Fibroblast of lung (primary cell): ENCODE data around the gene METTL8. TPM values are rescaled to one million over a fixed set of nuclear protein-coding genes. Genes with fewer than 3 reads are reported as not detected.

Source experiments
- DNase-seq, 2 donors: peaks; one replicate each; pipeline versions ENCODE4 v3.0.0 to v3.0.0-alpha.2; 2010; ENCODE audit warnings: low read depth in 2 of 2
- H2AFZ ChIP-seq: 2 replicates; pipeline ENCODE4 v1.5.1; 2012; ENCODE audit warnings: low read length, control low read depth, inconsistent platforms
- H3K27ac ChIP-seq: 2 replicates; pipeline ENCODE4 v1.5.1; 2011; ENCODE audit warnings: low read length, control low read depth; ENCODE audit not compliant: insufficient read depth
- H3K27me3 ChIP-seq: 2 replicates; pipeline ENCODE4 v1.5.1; 2011; ENCODE audit warnings: mild to moderate bottlenecking, low read length; ENCODE audit not compliant: control insufficient read depth, insufficient read depth
- H3K36me3 ChIP-seq: 2 replicates; pipeline ENCODE4 v1.5.1; 2011; ENCODE audit warnings: low read length; ENCODE audit not compliant: control insufficient read depth, insufficient read depth
- H3K4me1 ChIP-seq: 2 replicates; pipeline ENCODE4 v1.5.1; 2011; ENCODE audit warnings: low read length; ENCODE audit not compliant: control insufficient read depth, insufficient read depth; ENCODE audit errors: extremely low read depth
- H3K4me2 ChIP-seq: 2 replicates; pipeline ENCODE4 v1.5.1; 2011; ENCODE audit warnings: low read length, control low read depth; ENCODE audit not compliant: insufficient read depth; ENCODE audit errors: extremely low read depth
- H3K4me3 ChIP-seq, 4 experiments: fragments of 200-600 bp in 1 of 4; sonication (generic) in 1 of 4; replicated peaks in 1 of 4; 2 replicates each; pipeline ENCODE4 v1.5.1; 2011 to 2016; ENCODE audit warnings: low read length in 4 of 4, low read depth in 3 of 4, mild to moderate bottlenecking in 3 of 4, control low read depth in 2 of 4, inconsistent platforms in 1 of 4, mixed read lengths in 1 of 4; ENCODE audit not compliant: insufficient read depth in 1 of 4; ENCODE audit errors: control extremely low read depth in 1 of 4
- H3K79me2 ChIP-seq: 2 replicates; pipeline ENCODE4 v1.5.1; 2012; ENCODE audit warnings: mild to moderate bottlenecking, low read length, inconsistent platforms; ENCODE audit not compliant: control insufficient read depth, insufficient read depth
- H3K9ac ChIP-seq: 2 replicates; pipeline ENCODE4 v1.5.1; 2011; ENCODE audit warnings: mild to moderate bottlenecking, low read length, control low read depth; ENCODE audit not compliant: insufficient read depth
- H3K9me3 ChIP-seq: 2 replicates; pipeline ENCODE4 v1.5.1; 2012; ENCODE audit warnings: low read depth, low read length; ENCODE audit not compliant: control insufficient read depth, insufficient read depth
- H4K20me1 ChIP-seq: 2 replicates; pipeline ENCODE4 v1.5.1; 2011; ENCODE audit warnings: low read length; ENCODE audit not compliant: control insufficient read depth, insufficient read depth; ENCODE audit errors: extremely low read depth
- CTCF ChIP-seq, 2 donors: IDR thresholded peaks in 1 of 2; conservative IDR thresholded peaks in 1 of 2; 1 replicate in 1 of 2; 2 replicates in 1 of 2; pipeline ENCODE4 v1.5.1; 2011 to 2012; ENCODE audit warnings: low read length in 2 of 2, control low read depth in 1 of 2, inconsistent platforms in 1 of 2, low read depth in 1 of 2, mild to moderate bottlenecking in 1 of 2
- EZH2 ChIP-seq: IDR thresholded peaks from 2 replicates; pipeline ENCODE4 v1.5.1; 2012; ENCODE audit warnings: low read length, control low read depth, mild to moderate bottlenecking; ENCODE audit errors: missing control alignments
- polyA plus RNA-seq, 2 donors: library from polyadenylated mRNA; depleted of rRNA in 1 of 2; stranded (reverse) in 1 of 2; unstranded in 1 of 2; fragments of >200 nt; gene quantifications; 2 replicates each; pipeline ENCODE4 v1.2.1, GENCODE V29; 2011 to 2012; ENCODE audit warnings: missing spikeins in 1 of 2
- total RNA-seq: library from RNA; depleted of rRNA; stranded (reverse); fragments of >200 nt; gene quantifications from 2 replicates; pipeline ENCODE4 v1.2.1, GENCODE V29; 2014

METTL8 gene
- total and polyA plus RNA-seq, 2 donors (not counting 1 experiment from before 2014, with no cell fraction given): 16.7 to 22.4 TPM

- H3K4me2 ChIP-seq: no peak overlapping the region
- TF ChIP-seq CTCF (conservative IDR thresholded peaks at IDR 0.05 in 1 of 2, IDR thresholded peaks at IDR 0.05 in 1 of 2; ENCODE audit: low read depth in 1 of 2, low read length in 2 of 2) (no peak), EZH2 (no peak)
- no peak for DNase-seq
- H3K27me3 ChIP-seq: no peaks in the 10 kb centered on the region
- no peaks in the 10 kb centered on the region for H3K9me3 ChIP-seq
- H3K79me2 ChIP-seq: no peaks in the 10 kb centered on the region
- no peaks in the 10 kb centered on the region for H3K36me3 ChIP-seq
- H4K20me1 ChIP-seq: no peaks in the 10 kb centered on the region
- no peak overlapping the region for H3K9ac ChIP-seq
- no peak overlapping the region for H3K27ac ChIP-seq
- H3K4me3 ChIP-seq: no peak overlapping the region
- no peaks in the 10 kb centered on the region for H3K4me1 ChIP-seq
- no peak overlapping the region for H2AFZ ChIP-seq
Observed at GRCh38 chr2:171310889-171311288, 122.9 kb downstream of the METTL8 start.

- no peaks in the 10 kb centered on the region for H3K4me1 ChIP-seq
- no peaks in the 10 kb centered on the region for H3K36me3 ChIP-seq
- no peak overlapping the region for H3K4me2 ChIP-seq
- no peak overlapping the region for H3K27ac ChIP-seq
- H3K27me3 ChIP-seq: no peaks in the 10 kb centered on the region
- H4K20me1 ChIP-seq: no peaks in the 10 kb centered on the region
- no peak overlapping the region for H3K9ac ChIP-seq
- no peaks in the 10 kb centered on the region for H3K79me2 ChIP-seq
- no peak overlapping the region for H2AFZ ChIP-seq
- TF ChIP-seq CTCF (conservative IDR thresholded peaks at IDR 0.05 in 1 of 2, IDR thresholded peaks at IDR 0.05 in 1 of 2; ENCODE audit: low read depth in 1 of 2, low read length in 2 of 2) (no peak), EZH2 (no peak)
- no peak for DNase-seq
- H3K9me3 ChIP-seq: no peaks in the 10 kb centered on the region
- no peak overlapping the region for H3K4me3 ChIP-seq
Observed at GRCh38 chr2:171309455-171310286, 124.1 kb downstream of the METTL8 start.

- no peaks in the 10 kb centered on the region for H3K9me3 ChIP-seq
- DNase-seq: no peak
- no peaks in the 10 kb centered on the region for H3K79me2 ChIP-seq
- H3K4me1 ChIP-seq: no peaks in the 10 kb centered on the region
- no peak overlapping the region for H3K4me3 ChIP-seq
- H2AFZ ChIP-seq: no peak overlapping the region
- no peak overlapping the region for H3K27ac ChIP-seq
- H3K4me2 ChIP-seq: no peak overlapping the region
- H3K36me3 ChIP-seq: no peaks in the 10 kb centered on the region
- H3K27me3 ChIP-seq: no peaks in the 10 kb centered on the region
- H3K9ac ChIP-seq: no peak overlapping the region
- TF ChIP-seq EZH2 (no peak), CTCF (conservative IDR thresholded peaks at IDR 0.05 in 1 of 2, IDR thresholded peaks at IDR 0.05 in 1 of 2; ENCODE audit: low read depth in 1 of 2, low read length in 2 of 2) (no peak)
- no peaks in the 10 kb centered on the region for H4K20me1 ChIP-seq
Observed at GRCh38 chr2:171308280-171309054, 125.3 kb downstream of the METTL8 start.
